HTERT RPE-1 (cell line): ENCODE results near the gene NMNAT3.
"Not testable (repeated sequence)": the region's sequence is repeated elsewhere in the genome, so short reads cannot be mapped to it uniquely, and the experiment has no call there.

Source experiments
- in situ Hi-C: fragments of 300-500 bp; cut with MboI; formaldehyde crosslinking; loops from 4 replicates; pipeline ENCODE4 v1.14.3; 2020; ENCODE audit warnings: low sequenced_read_pairs

Gene NMNAT3

DNA sequence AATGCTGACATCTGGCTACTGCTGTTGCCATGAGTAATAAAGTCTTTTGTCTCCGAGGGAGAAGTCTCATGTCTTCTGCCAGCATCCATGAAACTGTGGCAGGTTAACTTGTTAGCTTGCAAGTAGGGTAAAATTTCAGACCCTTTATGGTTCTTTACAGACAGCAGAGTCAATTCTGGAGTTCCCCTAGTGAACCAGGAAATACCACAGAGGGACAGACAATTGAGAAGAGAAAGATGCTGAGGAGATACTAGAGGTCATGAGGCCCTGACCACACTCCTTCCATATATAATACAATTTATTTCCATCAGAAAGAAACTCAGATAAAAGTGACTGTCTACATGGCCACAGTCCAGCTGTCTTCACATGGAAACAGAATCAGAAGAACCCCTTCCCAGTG lies 38.1 kb downstream of the NMNAT3 start:
- in situ Hi-C loops, result no loop called here

DNA sequence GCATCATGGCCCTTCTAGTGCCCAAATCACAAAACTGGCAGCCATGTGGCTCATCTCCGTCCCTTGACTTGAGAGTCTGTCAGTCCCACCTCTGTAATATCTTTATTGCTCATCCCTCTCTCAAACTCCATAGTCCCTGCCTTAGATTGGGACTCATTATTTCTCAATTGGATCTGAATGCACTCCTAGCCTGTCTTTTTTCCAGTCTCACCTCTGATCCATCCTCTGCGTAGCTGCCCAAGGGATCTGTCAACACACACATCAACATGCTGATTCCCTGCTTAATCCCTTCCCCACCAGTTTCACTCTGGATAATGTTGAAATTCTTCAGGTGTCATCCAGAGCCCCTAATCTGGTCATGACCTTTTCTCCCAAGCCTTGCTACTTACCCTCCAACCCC lies 39.3 kb downstream of the NMNAT3 start:
- in situ Hi-C loops, result no loop called here

DNA sequence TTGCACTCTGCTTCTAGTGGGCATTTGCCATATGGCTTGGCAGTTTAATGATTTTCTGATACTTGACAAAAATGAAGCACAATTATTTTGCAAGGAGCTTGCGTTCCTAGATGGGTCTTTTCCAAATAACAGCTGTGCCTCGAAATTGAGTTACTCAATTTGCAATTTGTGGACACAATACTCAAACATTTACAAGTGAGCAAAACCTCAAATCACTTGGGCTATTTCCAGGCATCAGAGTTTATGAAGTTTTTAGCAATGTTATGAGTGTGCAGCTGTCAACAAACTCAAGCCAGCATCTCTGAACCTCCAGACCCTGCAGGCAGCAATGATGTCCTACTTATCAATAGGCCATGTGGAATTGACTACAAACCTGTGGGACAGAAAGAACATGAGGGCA lies 41.3 kb downstream of the NMNAT3 start:
- in situ Hi-C loops, result no loop called here

DNA sequence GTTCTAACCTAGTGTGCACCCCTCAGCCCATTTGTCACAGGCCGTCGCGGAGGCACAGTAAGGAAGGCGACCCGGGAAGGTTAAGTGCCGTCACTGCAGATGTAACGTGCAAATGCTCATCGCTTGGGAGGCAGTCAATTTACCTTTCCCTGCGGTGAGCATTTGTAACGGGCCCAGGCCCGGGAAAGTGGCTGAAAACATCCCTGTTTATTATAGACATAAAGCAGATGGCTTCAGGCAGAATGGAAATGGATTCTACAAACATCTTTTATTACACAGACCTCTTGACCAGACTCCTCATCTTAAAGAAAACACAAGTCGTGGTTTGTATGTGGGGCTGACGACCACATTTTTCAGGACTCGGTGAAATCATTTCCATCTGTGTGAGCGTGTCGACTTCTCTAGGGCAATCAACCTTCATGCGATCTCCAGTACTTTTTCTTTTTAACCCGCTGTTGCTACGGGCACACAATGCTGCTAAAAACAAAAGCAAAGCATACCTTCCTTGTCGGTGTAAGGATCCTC lies 43.6 kb downstream of the NMNAT3 start:
- in situ Hi-C loops, result no loop called here

DNA sequence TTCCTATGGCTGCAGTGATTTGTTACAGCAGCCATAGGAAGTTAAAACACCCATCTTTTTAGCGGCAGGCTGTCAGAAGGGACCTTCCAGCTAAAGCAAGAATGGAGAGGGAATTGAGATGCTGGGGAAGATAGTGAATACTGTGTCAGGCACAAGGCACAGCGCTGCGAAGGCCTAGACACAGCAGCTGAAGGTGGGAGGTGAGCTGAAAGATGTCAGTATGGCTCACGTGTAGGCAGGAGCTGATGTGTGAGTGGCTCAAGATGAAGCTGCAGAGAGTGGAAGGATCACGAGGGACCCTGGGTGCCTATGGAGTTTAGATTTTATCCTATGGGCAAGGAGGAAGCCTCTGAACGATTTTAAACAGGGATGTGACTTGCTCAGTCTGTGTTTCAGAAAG lies 44.3 kb downstream of the NMNAT3 start:
- in situ Hi-C loops, result no loop called here

DNA sequence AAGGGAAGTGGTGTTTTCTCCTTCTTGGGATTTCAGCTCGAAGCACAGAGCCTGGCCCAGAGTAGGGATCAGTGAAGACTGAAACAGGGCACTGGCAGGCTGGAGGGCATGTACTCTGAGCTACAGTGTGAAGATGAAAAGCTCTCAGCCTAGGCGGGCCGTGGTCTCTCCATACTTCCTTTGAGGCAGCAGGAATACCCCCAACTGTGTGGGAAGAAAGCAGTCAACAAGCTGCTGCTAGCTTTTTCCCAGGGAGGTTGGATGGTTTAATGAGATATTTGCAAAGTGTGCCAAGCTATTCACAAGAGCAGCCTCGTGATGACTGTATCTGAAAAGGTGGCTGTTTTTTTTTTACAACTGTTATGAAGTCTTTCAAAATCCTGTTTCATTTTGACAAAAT lies 47.2 kb downstream of the NMNAT3 start:
- in situ Hi-C loops, result no loop called here

DNA sequence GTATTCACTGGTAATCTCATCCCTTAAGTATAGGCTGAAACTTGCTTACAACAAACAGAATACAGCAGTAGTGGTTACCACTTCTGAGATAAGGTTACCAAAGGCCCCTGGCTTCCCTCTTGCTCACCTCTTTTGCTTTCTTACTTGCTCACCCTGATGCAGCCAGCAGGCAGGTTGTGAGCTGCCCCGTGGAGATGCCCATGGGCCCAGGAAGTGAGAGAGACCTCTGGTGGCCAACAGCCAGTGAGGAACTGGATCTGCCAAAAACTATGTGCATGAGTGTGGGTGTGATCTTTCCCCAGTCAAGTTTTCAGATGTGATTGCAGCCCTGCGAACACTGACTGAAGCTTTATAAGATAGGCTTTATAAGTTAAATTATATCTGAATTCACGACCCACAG lies 48.7 kb downstream of the NMNAT3 start:
- in situ Hi-C loops, result no loop called here

DNA sequence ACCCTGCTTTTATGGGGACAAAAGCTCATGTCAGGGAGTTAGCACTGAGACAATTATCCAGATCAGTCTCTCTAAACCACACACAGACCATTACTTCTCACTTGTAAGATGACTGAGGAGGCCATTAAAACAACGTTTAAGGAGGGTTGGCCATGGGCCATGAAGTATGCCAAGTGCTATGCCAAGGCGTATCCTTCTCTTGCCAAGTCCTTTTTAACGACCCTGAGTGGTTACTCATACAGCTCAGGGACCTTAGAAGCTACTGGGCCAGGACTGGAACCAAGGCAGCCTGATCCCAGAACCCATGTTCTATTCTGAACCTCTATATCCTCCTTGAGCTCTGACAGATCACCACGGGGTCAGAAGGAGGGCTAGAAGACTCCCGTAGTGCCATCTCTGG lies 50.0 kb downstream of the NMNAT3 start:
- in situ Hi-C loops, result no loop called here

DNA sequence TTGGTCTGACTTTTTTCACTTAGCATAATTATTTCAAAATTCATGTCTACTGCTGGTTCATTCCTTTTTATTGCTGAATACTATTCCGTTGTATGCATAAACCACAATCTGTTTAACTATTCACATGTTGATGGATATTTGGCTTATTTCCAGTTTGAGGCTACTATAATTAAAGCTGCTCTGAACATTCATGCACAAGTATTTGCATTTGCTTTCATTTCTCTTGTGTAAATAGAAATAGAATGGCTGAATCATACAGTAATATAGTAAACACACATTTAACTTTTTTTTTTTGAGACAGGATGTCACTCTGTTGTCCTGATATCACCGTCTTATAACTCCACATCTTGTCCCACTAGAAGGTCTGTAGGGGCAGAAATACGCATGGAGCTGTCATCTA lies 57.3 kb downstream of the NMNAT3 start:
- in situ Hi-C loops, result no loop called here

DNA sequence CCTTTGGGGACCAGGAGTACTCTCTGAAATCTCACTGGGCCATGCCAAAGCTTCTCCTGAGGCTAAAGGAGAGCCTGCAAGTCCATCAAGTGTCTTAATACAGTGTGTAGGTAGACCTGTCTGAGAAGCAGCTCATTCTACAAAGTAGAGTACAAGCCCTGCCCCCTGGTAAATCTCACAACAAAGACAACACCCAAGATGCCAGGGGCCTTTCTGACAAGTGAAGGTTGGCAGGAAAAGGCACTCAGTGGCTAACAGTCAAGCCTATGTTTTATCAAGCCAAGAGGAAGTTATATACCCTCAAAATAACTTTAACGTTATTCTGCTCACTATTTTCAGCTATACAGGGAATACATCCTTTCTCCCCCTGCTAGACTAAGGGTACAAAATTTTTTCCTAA lies 58.3 kb downstream of the NMNAT3 start:
- in situ Hi-C loops, result no loop called here

DNA sequence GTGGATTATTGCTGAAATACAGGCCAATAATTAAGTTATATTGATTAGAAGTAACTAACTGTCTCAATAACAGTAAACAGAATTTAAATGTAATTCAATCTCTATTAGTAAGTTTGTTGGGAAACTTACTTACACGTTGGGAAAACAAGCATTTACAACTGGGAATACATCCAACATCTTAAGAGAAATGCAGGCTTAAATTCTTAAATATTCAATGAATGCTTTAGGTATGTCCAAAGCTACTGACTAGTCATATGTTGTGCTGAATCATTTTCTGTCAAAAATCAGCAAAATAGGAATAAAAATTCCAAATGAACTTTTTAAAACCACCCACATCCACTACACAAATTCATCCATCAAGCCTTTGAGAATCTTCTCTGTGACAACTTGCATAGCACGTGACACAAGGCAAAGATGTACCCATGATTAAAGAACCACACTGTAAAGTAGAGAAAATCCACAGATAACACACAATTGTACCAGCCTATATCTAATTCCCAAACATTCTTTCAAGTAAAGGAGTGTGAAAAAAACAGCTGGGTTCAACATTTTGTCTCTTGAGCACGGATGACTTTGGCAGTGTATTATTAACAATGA lies 60.0 kb downstream of the NMNAT3 start:
- in situ Hi-C loops, result no loop called here

DNA sequence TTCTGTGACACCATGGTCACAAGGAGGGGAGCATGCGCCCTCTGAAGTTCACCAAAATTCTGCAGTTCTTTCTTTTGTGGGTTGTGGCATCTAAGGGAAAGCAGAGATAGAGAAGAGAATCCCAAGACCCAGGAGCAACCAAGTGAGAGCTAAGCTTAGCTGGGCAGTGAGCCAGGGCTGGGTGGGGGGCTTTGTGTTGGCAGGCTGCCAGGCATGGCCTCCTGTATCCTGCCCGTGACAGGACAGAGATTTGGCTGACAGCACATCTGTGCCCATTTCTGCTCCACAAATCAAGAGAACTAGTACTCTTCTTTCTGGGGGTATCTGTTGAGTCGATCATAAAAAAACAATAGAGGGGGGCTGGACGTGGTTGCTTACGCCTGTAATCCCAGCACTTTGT lies 66.2 kb downstream of the NMNAT3 start:
- in situ Hi-C loops, result no loop called here

DNA sequence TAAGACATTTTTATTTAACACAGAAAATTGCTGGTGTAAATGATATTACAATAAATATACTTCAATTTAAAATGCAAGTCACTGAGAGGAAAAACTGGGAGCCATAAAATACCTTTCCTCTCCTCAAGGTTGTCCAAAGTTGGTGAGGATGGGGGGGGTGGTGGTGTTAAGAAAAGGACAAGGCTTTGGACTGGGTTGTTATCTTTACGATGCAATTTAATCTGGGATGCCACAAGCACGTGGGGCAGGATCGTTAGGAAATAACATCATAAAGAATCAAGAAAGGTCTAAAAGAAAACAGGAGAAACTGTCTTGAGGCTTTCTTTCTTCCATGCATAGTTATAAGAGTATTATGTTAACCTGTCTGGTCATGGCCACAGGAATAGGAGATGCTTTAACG lies 66.9 kb downstream of the NMNAT3 start:
- in situ Hi-C loops, result no loop called here

DNA sequence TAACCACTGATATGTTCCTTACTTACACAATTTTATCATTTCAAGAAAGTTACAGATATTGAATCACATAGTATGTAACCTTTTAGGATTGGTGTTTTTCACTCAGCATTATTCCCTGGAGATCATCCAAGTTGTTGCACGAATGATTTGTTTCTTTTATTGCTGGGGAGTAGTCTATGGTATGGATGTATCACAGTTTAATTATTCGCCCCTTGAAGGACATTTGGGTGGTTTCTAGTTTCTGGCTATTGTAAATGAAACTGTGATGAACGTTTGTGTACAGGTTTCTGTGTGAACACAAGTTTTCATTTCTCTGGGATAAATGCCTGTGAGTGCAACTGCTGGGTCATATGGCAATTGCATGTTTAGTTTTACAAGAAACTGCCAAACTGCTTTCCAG lies 68.8 kb downstream of the NMNAT3 start:
- in situ Hi-C loops, result no loop called here

DNA sequence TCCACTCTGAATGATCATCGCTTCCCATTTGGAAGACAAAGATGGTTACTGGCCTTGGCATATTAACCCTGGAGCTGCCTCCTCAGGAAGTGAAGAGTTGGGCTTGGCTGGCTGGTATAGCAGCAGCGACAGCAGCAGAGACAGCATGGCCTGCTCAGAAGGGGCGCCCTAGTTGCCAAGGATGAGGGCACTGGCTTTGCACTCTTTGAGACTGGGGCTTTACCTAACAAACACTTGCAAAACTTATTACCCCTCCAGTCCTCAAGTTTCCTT lies 69.7 kb downstream of the NMNAT3 start:
- in situ Hi-C loops, result no loop called here

DNA sequence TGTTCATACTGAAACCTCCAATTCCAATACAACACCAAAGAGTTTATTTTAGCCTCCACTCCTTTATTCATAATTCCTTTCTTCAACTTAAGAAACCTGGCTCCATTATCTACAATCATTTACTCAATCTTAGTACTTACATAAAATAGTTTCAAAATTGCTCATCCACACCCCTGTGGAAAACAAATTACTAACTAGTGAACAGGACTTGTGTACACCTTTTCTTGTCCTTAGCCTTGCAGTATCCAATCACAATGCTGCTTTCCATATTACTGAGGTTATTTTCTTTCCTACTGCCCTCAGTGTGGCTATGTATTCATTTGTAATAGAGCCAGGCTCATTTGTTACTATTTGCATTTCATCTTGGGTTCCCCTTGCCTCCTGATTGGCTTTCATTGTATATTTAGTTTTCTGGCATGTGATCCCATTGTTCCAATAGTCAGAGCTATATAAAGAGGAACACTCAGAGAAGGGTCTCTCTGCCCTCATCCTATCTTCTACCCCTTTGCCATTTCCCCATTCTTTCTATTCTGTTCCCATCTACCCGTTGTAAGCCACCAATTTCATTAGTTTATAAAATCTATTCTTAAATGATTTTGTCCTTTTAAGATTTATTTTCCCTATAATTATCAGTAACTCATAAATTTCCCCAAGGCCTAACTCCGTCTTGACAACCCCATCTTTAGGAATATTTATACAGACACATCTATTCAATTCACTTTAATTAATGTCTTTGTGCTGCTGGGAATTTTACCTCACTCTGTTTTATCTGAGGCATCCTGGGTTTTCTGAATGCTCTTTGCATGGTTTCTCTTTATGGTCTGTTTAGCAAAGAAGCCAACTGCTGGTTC lies 70.3 kb downstream of the NMNAT3 start:
- in situ Hi-C loops, result no loop called here

DNA sequence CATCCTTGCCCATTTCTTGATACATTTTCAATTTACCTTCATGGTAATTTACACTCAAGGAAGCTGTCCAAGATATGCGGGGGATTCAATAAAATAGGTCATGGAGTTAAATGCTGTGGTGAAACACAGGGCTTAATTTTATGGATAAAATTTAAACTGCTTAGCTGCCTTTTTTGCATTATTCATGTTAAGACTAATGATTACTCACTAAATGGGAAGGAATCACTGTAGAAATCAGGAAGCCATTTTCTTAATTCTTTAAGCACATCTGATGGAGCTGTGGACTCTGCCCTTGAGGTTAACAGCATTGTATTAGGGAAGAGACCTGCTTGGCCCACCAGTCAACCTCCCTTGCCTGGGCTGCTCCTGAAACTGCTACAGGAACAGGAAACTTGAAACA lies 75.8 kb downstream of the NMNAT3 start:
- in situ Hi-C loops, result no loop called here

DNA sequence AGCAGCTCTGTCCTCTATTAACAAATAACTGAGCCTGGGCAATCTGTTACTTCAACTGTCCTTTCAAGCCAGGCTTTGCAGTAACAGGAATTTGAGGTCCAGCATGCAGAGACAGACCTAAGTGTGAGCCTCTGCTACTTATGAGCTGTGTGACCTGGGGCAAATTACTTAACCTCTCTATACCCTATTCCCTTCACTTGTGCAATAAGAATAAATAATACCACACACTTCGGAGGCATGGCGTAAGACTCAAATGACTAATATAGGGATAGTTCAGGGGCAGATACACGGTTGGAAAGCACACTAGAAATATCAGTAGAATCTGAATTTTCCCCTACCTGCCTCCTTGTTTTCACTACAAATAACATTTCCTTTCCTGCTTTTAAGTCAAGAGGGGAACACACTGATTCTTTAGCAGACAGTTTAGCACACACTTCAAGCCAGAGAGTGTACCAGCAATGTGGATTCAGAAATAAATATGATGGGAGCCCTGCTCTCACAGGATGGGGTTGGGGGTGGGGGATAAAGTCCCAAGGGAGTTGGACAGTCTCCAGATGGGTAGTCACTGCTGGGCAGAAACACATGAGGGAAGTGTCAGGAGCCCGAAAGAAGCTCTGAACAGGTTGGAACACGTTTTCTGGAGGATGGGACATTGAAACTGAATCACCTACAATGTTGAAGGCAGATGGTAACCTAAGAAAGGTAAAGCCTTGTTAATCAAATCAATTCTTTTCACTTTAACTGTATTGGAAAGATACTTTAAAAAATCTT lies 76.4 kb downstream of the NMNAT3 start:
- in situ Hi-C loops, result no loop called here

DNA sequence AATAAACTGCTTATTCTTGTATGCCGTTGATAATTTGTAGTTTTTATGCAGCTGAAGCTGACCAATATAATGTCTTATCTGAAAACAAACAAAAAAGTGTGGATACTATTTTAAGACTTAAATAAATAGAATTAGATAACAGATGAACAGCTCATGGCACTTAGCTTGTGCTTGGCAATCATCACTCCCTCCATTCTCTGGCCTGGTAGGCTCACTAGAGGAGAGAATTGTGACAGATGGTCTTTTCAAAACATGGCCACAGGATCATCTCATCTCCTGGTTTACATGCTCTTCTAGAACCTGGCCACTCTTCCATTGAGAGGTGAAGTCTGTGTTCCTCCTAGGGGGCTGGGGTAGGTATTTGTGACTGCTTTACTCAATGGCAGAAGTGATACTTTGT lies 79.8 kb downstream of the NMNAT3 start:
- in situ Hi-C loops, result no loop called here

DNA sequence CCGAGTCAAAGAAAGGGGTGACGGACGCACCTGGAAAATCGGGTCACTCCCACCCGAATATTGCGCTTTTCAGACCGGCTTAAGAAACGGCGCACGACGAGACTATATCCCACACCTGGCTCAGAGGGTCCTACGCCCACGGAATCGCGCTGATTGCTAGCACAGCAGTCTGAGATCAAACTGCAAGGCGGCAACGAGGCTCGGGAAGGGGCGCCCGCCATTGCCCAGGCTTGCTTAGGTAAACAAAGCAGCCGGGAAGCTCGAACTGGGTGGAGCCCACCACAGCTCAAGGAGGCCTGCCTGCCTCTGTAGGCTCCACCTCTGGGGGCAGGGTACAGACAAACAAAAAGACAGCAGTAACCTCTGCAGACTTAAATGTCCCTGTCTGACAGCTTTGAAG lies 86.6 kb downstream of the NMNAT3 start:
- in situ Hi-C loops, result not testable (repeated sequence)

DNA sequence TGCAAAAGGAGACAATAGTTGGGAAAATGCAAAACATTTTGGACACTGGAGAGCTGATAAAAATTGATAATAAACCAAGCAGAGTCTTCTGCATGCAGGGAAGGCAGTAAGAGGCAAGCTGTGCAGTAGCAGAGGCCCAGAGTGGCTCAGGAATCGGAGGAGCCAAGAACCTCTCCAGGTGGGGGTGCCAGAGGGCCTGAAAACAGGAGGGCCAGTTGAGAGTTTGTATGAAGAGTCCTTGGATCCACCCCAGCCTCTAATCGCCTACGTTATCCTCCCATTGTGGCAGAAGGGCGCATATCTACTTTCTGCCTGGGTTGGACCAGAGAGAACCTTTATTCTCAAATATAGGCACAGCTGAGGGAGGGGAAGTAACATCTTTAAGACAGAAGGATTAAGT lies 89.3 kb downstream of the NMNAT3 start:
- in situ Hi-C loops, result no loop called here

DNA sequence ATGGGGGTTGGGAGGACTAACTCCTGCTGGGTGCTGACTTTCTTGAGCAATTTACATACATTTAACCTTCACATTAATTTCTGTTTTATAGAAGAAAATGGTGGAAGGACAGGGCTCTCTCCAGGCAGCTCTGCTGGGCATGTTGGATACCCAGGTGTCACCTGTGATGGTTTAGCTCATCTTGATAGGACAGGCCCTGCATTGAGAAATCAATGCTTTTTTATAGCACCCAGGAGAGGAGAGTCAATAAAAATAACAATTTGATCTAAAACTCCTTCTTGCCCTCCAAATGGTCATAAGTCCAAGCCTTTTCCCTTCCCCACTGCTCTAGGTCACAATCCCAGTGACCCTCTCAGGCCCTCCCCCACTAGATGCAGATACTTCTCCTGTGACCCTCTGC lies 90.0 kb downstream of the NMNAT3 start:
- in situ Hi-C loops, result no loop called here
